IMR-90 (cell line): ENCODE measurements around the gene SLC36A1. TPM values are rescaled to one million over a fixed set of nuclear protein-coding genes. Genes with fewer than 3 reads are reported as not detected.

Experiments used
- ATAC-seq: fragments of 200-7000 bp; cut with Tn5 transposase; 2 replicates; pipeline ENCODE4 v1.9.1; 2020; ENCODE audit warnings: low read depth, mild to moderate bottlenecking, moderate library complexity
- BruUV-seq: library from RNA; stranded (reverse); fragments of 400-500 nt; replicated peaks from 2 replicates; lab custom pipeline; 2021; lab: Mats Ljungman, UMichigan
- CTCF ChIA-PET: fragments of 300-600 bp; formaldehyde crosslinking; extraction: SDS; loops from one replicate; lab custom pipeline; 2021; ENCODE audit warnings: antibody characterized with exemption; lab: Yijun Ruan, JAX
- POLR2A ChIA-PET: fragments of 300-600 bp; sonication (Branson Sonifier 250); formaldehyde crosslinking; loops from one replicate; lab custom pipeline; 2022; ENCODE audit warnings: antibody characterized with exemption; ENCODE audit not compliant: unreplicated experiment; lab: Charles Lee
- DNase-seq: peaks from one replicate; pipeline ENCODE4 v3.0.0; 2013
- H2AFZ ChIP-seq: replicated peaks from 2 replicates; pipeline ENCODE3; 2013; ENCODE audit warnings: low read length, mild to moderate bottlenecking; ENCODE audit not compliant: poor library complexity
- H2AK5ac ChIP-seq: 2 replicates; pipeline ENCODE4 v1.6.1; 2013; ENCODE audit warnings: low read depth, low read length, inconsistent platforms
- H2AK9ac ChIP-seq: replicated peaks from 2 replicates; pipeline ENCODE3; 2013; ENCODE audit warnings: mild to moderate bottlenecking, low read depth, low read length, moderate library complexity; ENCODE audit not compliant: poor library complexity
- H2BK120ac ChIP-seq: 2 replicates; pipeline ENCODE4 v1.6.1; 2013; ENCODE audit warnings: low read depth, low read length, inconsistent platforms
- H2BK15ac ChIP-seq: 3 replicates; pipeline ENCODE4 v1.6.1; 2013; ENCODE audit warnings: low read depth, low read length, inconsistent platforms
- H2BK20ac ChIP-seq: 2 replicates; pipeline ENCODE4 v1.6.1; 2013; ENCODE audit warnings: low read depth, mild to moderate bottlenecking, inconsistent platforms, low read length, moderate library complexity
- H2BK5ac ChIP-seq: 2 replicates; pipeline ENCODE4 v1.6.1; 2013; ENCODE audit warnings: mild to moderate bottlenecking, low read depth, low read length, inconsistent platforms; ENCODE audit not compliant: poor library complexity, severe bottlenecking
- H3K14ac ChIP-seq: replicated peaks from 2 replicates; pipeline ENCODE4 v1.6.1; 2013; ENCODE audit warnings: low read depth, low read length, inconsistent platforms
- H3K18ac ChIP-seq: 2 replicates; pipeline ENCODE4 v1.6.1; 2013; ENCODE audit warnings: low read depth, low read length, control low read depth
- H3K23ac ChIP-seq: 2 replicates; pipeline ENCODE4 v1.6.1; 2013; ENCODE audit warnings: low read depth, low read length, inconsistent platforms
- H3K27ac ChIP-seq: 2 replicates; pipeline ENCODE4 v1.5.1; 2013; ENCODE audit warnings: mild to moderate bottlenecking, control low read depth, low read length; ENCODE audit not compliant: insufficient read depth
- H3K27me3 ChIP-seq: 2 replicates; pipeline ENCODE4 v1.6.1; 2013; ENCODE audit warnings: low read length; ENCODE audit not compliant: control insufficient read depth, insufficient read depth
- H3K36me3 ChIP-seq: 2 replicates; pipeline ENCODE4 v1.6.1; 2013; ENCODE audit warnings: low read length, mixed read lengths; ENCODE audit not compliant: control insufficient read depth, insufficient read depth
- H3K4ac ChIP-seq: 2 replicates; pipeline ENCODE4 v1.6.1; 2013; ENCODE audit warnings: low read depth, low read length, inconsistent platforms
- H3K4me1 ChIP-seq: 2 replicates; pipeline ENCODE4 v1.6.1; 2013; ENCODE audit warnings: low read length, mixed read lengths; ENCODE audit not compliant: control insufficient read depth, insufficient read depth
- H3K4me2 ChIP-seq: 2 replicates; pipeline ENCODE4 v1.6.1; 2013; ENCODE audit warnings: low read depth, mild to moderate bottlenecking, control low read depth, low read length, moderate library complexity
- H3K4me3 ChIP-seq: 2 replicates; pipeline ENCODE4 v1.5.1; 2013; ENCODE audit warnings: low read depth, mild to moderate bottlenecking, control low read depth, low read length, moderate library complexity; ENCODE audit not compliant: insufficient read depth
- H3K56ac ChIP-seq: 2 replicates; pipeline ENCODE4 v1.6.1; 2013; ENCODE audit warnings: low read length, inconsistent platforms; ENCODE audit not compliant: insufficient read depth; ENCODE audit errors: extremely low read depth
- H3K79me1 ChIP-seq, 2 experiments: 2 replicates each; pipeline ENCODE4 v1.6.1; 2013; ENCODE audit warnings: low read length in 2 of 2, inconsistent platforms in 1 of 2, low read depth in 1 of 2
- H3K9ac ChIP-seq: 2 replicates; pipeline ENCODE4 v1.6.1; 2013; ENCODE audit warnings: low read depth, low read length, control low read depth
- H3K9me1 ChIP-seq: 2 replicates; pipeline ENCODE4 v1.6.1; 2013; ENCODE audit warnings: low read length, inconsistent platforms; ENCODE audit not compliant: insufficient read depth
- H3K9me3 ChIP-seq: 2 replicates; pipeline ENCODE4 v1.6.1; 2013; ENCODE audit warnings: low read length; ENCODE audit not compliant: control insufficient read depth, insufficient read depth
- H4K20me1 ChIP-seq: 2 replicates; pipeline ENCODE4 v1.6.1; 2013; ENCODE audit warnings: low read length, inconsistent platforms; ENCODE audit not compliant: insufficient read depth
- H4K5ac ChIP-seq: 2 replicates; pipeline ENCODE4 v1.6.1; 2013; ENCODE audit warnings: mild to moderate bottlenecking, low read depth, low read length, control low read depth
- H4K8ac ChIP-seq, 2 experiments: 2 replicates each; pipeline ENCODE4 v1.6.1; 2013; ENCODE audit warnings: low read depth in 2 of 2, low read length in 2 of 2, control low read depth in 1 of 2, inconsistent platforms in 1 of 2
- H4K91ac ChIP-seq: 2 replicates; pipeline ENCODE4 v1.6.1; 2013; ENCODE audit warnings: low read depth, low read length, inconsistent platforms; ENCODE audit not compliant: insufficient read depth
- FOS ChIP-seq: fragments of 150-350 bp; IDR thresholded peaks from 2 replicates; pipeline ENCODE4 v1.6.1; 2016; ENCODE audit warnings: low read depth, low read length
- dilution Hi-C: fragments of 300-500 bp; cut with HindIII; formaldehyde crosslinking; loops from one replicate; pipeline ENCODE4 v1.14.3; 2018; ENCODE audit warnings: low sequenced_read_pairs; ENCODE audit not compliant: unreplicated experiment
- in situ Hi-C: fragments of 300-500 bp; cut with MboI; formaldehyde crosslinking; loops from 3 replicates; pipeline ENCODE4 v1.14.3; 2019; ENCODE audit warnings: low sequenced_read_pairs, inconsistent platforms, mixed read lengths
- intact Hi-C: fragments of 100-400 bp; cut with micrococcal nuclease; formaldehyde crosslinking; loops from 2 replicates; pipeline ENCODE4 v1.10.0; 2022
- polyA plus RNA-seq, 3 experiments: library from polyadenylated mRNA; depleted of rRNA; stranded (reverse); fragments of >200 nt; gene quantifications; 2 replicates each; pipeline ENCODE4 v1.2.3, GENCODE V29; 2012; ENCODE audit warnings: low replicate concordance in 1 of 3
- total RNA-seq: library from RNA; depleted of rRNA; stranded (reverse); fragments of >200 nt; gene quantifications from 2 replicates; pipeline ENCODE4 v1.2.3, GENCODE V29; 2012

Gene SLC36A1
- total and polyA plus RNA-seq, 2 of the 4 experiments (the other 2 are of a cell fraction), result 5.7 to 8.7 TPM

GRCh38 chr5:151469386-151469785 lies 22.0 kb downstream of the SLC36A1 start:
- peak; percentile 85 for ATAC-seq
- Histone ChIP-seq H2BK15ac (no peak overlapping the region), H4K5ac (peak overlapping the region; percentile 98; the same call in 1 of the 2 replicates), H3K9me1 (peaks cover 7% of the 10 kb centered on the region; the same call in 1 of the 2 replicates), H2BK5ac (peak overlapping the region; percentile 88), H2BK20ac (peak overlapping the region; percentile 79; the same call in 1 of the 2 replicates), H3K4me2 (peak overlapping the region; percentile 89), H3K14ac (no peak overlapping the region), H3K9ac (no peak overlapping the region), H2AFZ (no peak overlapping the region), H2AK9ac (no peak overlapping the region), H2AK5ac (no peak overlapping the region), H3K56ac (no peak overlapping the region), H3K18ac (peak overlapping the region; percentile 97; the same call in 1 of the 2 replicates), H4K8ac (0 out of 4 replicates have a peak overlapping the region, but pooled peaks of 1 of the 2 experiments have one; percentile 54), H3K4ac (peak overlapping the region; percentile 59; the same call in 1 of the 2 replicates), H3K23ac (no peak overlapping the region), H3K36me3 (peaks cover 20% of the 10 kb centered on the region), H3K4me1 (peaks cover 12% of the 10 kb centered on the region), H4K91ac (no peak overlapping the region; the same call in 1 of the 2 replicates), H4K20me1 (no peaks in the 10 kb centered on the region), H3K27ac (peak overlapping the region; percentile 89; the same call in 1 of the 2 replicates), H2BK120ac (peak overlapping the region; percentile 89), H3K79me1 (peaks cover 0 to 3% of the 10 kb centered on the region in 2 experiments; a peak in 1 of 4 replicates), H3K4me3 (no peak overlapping the region), H3K9me3 (no peaks in the 10 kb centered on the region), H3K27me3 (no peaks in the 10 kb centered on the region)
- DNase-seq, result peak; percentile 58
- no TSS peak for BruUV-seq
- TF ChIP-seq FOS, result no peak
- ChIA-PET CTCF (interaction anchor here (0.7 kb wide), 1 partner anchor 1974 kb away, joined by 3 read pairs; no protein-coding TSS in a partner anchor), POLR2A (no interaction called here)
- dilution Hi-C loops, result no loop called here
- intact Hi-C loops, result no loop called here
- in situ Hi-C loops, result no loop called here
